Aorta (tissue), 5 donors: ENCODE data around the gene RHBG. TPM values are rescaled to one million over a fixed set of nuclear protein-coding genes. Genes with fewer than 3 reads are reported as not detected.

Source experiments
- ATAC-seq: fragments of 200-7000 bp; cut with Tn5 transposase; one replicate; pipeline ENCODE4 v1.9.1; 2022; ENCODE audit warnings: moderate library complexity; ENCODE audit not compliant: low FRiP score
- DNase-seq, 2 donors: peaks; one replicate each; pipeline ENCODE4 v3.0.0-alpha.2; 2020
- H3K27ac ChIP-seq, 2 donors: one replicate each; pipeline ENCODE4 v1.5.1; 2013; ENCODE audit warnings: low read length in 2 of 2, mild to moderate bottlenecking in 2 of 2, moderate library complexity in 2 of 2, control low read depth in 1 of 2, inconsistent platforms in 1 of 2, low read depth in 1 of 2
- H3K27me3 ChIP-seq, 2 donors: one replicate each; pipeline ENCODE4 v1.6.1; 2013; ENCODE audit warnings: control low read depth in 1 of 2, low read length in 1 of 2, mild to moderate bottlenecking in 1 of 2, moderate library complexity in 1 of 2; ENCODE audit not compliant: insufficient read depth in 2 of 2, control insufficient read depth in 1 of 2
- H3K36me3 ChIP-seq, 2 donors: one replicate each; pipeline ENCODE4 v1.6.1; 2013; ENCODE audit warnings: control low read depth in 1 of 2, low read length in 1 of 2, mild to moderate bottlenecking in 1 of 2; ENCODE audit not compliant: insufficient read depth in 2 of 2, control insufficient read depth in 1 of 2
- H3K4me1 ChIP-seq, 2 donors: one replicate each; pipeline ENCODE4 v1.6.1; 2013; ENCODE audit warnings: low read length in 2 of 2, control low read depth in 1 of 2, mild to moderate bottlenecking in 1 of 2, moderate library complexity in 1 of 2; ENCODE audit not compliant: insufficient read depth in 2 of 2, control insufficient read depth in 1 of 2
- H3K4me3 ChIP-seq, 2 donors: one replicate each; pipeline ENCODE4 v1.5.1; 2013; ENCODE audit warnings: low read length in 2 of 2, control low read depth in 1 of 2, mild to moderate bottlenecking in 1 of 2
- H3K9me3 ChIP-seq: one replicate; pipeline ENCODE4 v1.6.1; 2013; ENCODE audit warnings: mild to moderate bottlenecking, low read length; ENCODE audit not compliant: control insufficient read depth
- WGBS, 2 donors: extraction: QIAGEN DNeasy Blood & Tissue Kit; methylation state at CpG; one replicate each; pipeline ENCODE4 v1.1.7; 2013; 5-methylcytosine and 5-hydroxymethylcytosine counted together
- intact Hi-C, 2 donors: fragments of 100-400 bp; cut with DNase I; formaldehyde crosslinking; loops; one replicate each; pipeline versions ENCODE4 v1.14.2 to v1.15.0; 2022
- polyA plus RNA-seq, 2 donors: library from polyadenylated mRNA; stranded (reverse); fragments of 200-250 nt; gene quantifications; one replicate each; pipeline ENCODE4 v1.2.3, GENCODE V29; 2013
- total RNA-seq, 2 donors: library from RNA; stranded (reverse); fragmentation: NEBNext Ultra II Directional; extraction: Animal tissue kit (Norgen Biotek cat#: 25700); gene quantifications; one replicate each; pipeline ENCODE4 v1.2.1, GENCODE V29; 2021
- donor health status: healthy with polysubstance abuse.
- donor health status: Bipolar disorder and iron deficiency.
- donor health status: DM: no; HTN: no; CAD: no.
- donor health status: DM: no; HTN: no; CAD: no.
- donor health status: DM: yes; HTN: yes; CAD: no.

RHBG gene
- total and polyA plus RNA-seq, 4 donors: not detected

DNA sequence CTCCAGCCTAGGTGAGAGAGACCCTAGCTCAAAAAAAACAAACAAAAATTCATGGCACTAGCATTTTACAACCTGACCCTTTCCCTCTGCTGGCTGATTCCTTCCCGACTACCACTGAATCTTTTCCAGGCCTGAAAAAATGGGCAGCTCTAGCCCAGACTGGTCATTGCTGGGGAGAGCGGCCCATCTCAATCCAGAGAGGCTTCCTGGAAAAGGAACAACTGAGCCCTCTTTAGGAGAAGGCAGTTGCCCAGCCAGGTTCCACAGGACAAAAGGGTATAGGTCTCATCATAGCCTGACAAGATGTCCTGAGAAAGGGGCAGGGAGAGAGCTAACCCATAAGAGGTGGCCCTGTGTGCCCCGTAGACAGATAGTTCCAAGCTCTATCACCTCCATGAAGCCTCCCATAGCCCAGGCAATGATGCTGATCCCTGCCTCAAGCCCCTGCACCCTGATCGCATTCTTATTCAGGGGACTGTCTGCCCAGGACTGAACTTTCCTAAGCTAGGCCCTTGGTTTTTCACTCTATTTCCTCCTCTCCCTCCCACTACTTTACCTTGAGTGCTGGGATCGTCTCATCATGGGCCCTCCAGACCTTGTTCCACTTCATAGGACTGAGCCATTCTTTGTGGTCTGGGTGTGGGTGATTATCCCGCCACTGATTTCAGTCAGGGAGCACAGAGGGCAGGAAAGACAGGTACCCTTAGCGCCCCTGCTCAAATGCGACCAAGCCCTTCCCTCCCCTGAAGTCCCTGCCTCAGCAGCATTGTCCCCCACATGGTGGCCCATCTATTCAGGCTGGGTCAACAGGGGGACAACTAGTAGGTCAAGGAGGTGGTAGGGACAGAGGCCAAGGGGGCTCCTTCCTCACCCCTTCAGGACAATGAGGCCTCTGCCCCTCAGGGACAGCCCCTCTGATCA, 18.2 kb downstream of the RHBG start:
- Histone ChIP-seq H3K36me3 (no peaks in the 10 kb centered on the region), H3K4me3 (no peak overlapping the region), H3K27ac (no peak overlapping the region), H3K4me1 (no peaks in the 10 kb centered on the region), H3K27me3 (peaks cover 0 to 2% of the 10 kb centered on the region in 2 donors), H3K9me3 (no peaks in the 10 kb centered on the region)
- intact Hi-C loops: loop anchor here (2.0 to 10.0 kb wide), 3 partner anchors 58 to 228 kb away; partner anchors contain the start of genes GPATCH4 (in 1 of the 2) and HAPLN2 (in 1 of the 2)
- DNase-seq (no peak), ATAC-seq (no peak)
- WGBS, 2 donors: 95 to 96% methylated on average over 8 of the region's 8 CpGs

DNA sequence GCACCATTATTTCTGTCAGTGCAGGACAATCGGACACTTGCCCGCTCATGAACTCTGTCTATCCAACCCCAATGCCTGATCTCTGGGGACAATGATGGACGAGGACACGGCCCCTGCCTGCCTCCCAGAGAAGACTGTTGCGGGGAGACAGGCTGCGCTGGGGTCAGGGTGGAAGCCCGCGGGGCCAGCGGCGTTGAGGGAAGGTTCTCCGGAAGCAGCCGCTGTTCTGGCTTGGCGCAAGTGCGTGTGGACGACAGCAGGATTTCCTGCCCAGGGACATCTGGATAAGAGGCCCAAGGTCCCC, 18.8 kb downstream of the RHBG start:
- intact Hi-C loops: loop anchor here (2.0 to 10.0 kb wide), 3 partner anchors 57 to 227 kb away; partner anchors contain the start of genes GPATCH4 (in 1 of the 2) and HAPLN2 (in 1 of the 2)
- H3K27ac ChIP-seq: no peak overlapping the region
- no peaks in the 10 kb centered on the region for H3K9me3 ChIP-seq
- H3K36me3 ChIP-seq: no peaks in the 10 kb centered on the region
- no peaks in the 10 kb centered on the region for H3K4me1 ChIP-seq
- ATAC-seq (no peak), DNase-seq (no peak)
- WGBS, 2 donors: 67 to 72% methylated on average over 15 of the region's 15 CpGs
- H3K4me3 ChIP-seq: no peak overlapping the region
- H3K27me3 ChIP-seq: peaks cover 0 to 2% of the 10 kb centered on the region in 2 donors

DNA sequence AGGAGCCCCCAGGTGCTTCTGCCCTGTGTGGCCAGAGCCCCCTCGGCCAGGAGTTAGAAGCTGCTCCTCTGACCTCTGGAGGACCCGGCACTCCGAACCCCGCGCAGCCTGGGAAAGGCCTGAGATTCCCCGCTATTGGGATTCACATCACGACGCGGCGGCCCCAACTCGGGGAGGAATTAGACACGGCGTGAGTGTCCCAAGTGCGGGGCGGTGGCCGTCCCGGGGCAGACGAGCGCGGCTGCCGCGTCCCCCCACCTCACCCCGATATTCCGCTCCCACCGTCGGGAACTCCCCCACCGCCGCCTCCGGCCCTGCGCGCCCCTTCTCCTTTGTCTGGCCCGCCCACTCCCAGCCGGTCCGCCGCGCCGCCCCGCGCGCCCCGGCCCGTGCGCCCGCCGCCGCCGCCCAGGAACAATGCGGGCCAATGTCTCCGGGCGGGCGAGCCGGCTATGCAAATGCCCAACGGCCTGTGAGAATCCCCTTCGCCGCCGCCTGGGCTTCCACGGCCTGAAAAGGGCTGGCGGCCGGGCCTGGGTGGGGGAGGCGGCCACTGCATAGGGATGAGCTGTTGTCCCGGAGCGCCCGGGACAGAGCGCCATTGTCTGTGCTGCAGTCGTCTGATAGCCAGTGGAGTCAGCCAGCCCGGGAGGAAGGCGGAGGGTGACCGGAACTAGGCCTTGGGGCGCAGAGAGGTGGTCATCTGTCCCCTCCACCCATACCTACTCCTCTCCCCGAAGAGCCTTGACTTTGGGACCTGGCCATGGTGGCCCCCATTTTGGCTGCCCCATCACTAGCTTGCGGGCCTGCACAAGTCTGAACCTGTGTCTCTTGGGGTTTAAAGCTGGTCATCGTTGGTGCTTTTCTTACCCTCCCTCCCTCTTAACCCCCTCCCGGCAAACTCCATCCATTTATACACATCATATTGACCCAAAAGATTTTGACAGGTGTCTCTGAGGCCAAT, 19.4 kb downstream of the RHBG start:
- Histone ChIP-seq H3K4me3 (no peak overlapping the region), H3K27me3 (peaks cover 0 to 2% of the 10 kb centered on the region in 2 donors), H3K9me3 (no peaks in the 10 kb centered on the region), H3K27ac (no peak overlapping the region), H3K36me3 (no peaks in the 10 kb centered on the region), H3K4me1 (no peaks in the 10 kb centered on the region)
- DNase-seq (no peak), ATAC-seq (no peak)
- intact Hi-C loops: loop anchor here (10.0 kb wide), 2 partner anchors 216 to 226 kb away; partner anchors contain the start of genes GPATCH4 (in 1 of the 2) and HAPLN2 (in 1 of the 2)
- WGBS, 2 donors: 17 to 22% methylated on average over 66 to 73 of the region's 73 CpGs

DNA sequence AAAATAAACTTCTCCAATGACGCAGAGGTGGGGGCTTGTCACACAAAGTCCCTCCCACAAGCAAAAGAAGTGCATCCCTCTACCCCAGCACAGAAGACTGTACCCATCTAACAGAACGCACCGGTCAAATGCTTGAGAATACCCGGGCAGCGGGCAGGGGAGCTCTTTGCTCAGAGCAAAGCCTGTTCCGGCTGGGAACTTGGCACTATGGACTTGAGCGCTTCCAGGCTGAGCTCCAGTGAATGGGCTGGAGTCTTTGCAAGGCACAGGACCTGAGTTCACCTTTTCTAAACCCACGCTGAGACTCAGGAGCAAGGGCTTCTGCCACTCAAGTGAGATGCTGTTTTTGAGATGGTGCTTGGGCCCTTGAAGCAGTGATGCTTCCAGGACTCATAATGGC, 20.3 kb downstream of the RHBG start:
- ATAC-seq (no peak), DNase-seq (no peak)
- Histone ChIP-seq H3K27ac (no peak overlapping the region), H3K4me1 (no peaks in the 10 kb centered on the region), H3K4me3 (no peak overlapping the region), H3K9me3 (no peaks in the 10 kb centered on the region), H3K36me3 (no peaks in the 10 kb centered on the region), H3K27me3 (peaks cover 0 to 2% of the 10 kb centered on the region in 2 donors)
- WGBS, 2 donors: 94 to 95% methylated on average over 8 of the region's 8 CpGs
- intact Hi-C loops: loop anchor here (10.0 kb wide), 2 partner anchors 215 to 225 kb away; partner anchors contain the start of genes GPATCH4 (in 1 of the 2) and HAPLN2 (in 1 of the 2)

DNA sequence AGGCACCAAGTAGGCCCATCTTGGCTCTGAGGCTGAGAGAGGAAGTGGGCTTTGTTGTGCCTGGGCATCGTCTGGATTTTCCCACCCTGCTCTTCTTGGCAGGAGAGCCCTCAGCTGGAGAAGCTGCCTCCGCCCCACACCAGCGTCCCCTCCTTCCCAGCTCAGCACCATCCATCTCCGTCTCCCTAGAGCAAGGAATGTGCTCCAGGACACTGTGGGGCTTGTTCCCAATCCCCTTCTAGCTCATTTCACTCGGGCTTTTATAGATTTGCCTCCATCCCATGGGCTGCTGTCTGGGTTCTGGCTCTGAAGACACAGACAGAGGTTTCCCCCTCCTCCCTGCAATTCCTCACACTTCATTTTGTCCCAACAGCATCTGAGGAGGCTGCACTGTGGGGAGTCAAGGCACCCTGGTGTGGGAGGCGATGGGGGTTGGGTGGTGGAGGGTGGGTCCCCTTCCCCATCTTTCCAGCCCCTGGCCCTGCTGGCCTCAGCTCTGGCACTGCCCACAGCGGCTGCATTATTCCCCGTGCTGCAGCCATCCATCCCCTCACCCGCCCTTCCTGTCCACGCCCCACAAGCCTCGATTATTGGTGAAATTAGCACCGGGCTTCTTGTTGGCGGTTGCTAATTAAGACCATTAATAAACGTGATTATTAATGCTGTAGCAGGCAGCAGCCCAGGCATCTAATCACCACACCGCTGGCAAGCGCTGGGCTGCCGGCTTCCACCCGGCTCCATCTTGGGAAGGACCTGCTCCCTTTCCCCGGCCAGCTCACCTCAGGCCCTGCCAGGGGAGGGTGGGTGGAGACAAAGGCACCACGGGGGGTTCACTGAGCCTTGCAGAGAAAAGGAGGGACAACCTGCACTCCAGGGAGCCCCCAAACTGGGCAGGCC, 21.7 kb downstream of the RHBG start:
- H3K9me3 ChIP-seq: no peaks in the 10 kb centered on the region
- WGBS, 2 donors: 68 to 71% methylated on average over 19 to 20 of the region's 20 CpGs
- ATAC-seq (no peak), DNase-seq (no peak)
- intact Hi-C loops: no loop called here
- peaks cover 0 to 2% of the 10 kb centered on the region in 2 donors for H3K27me3 ChIP-seq
- H3K36me3 ChIP-seq: no peaks in the 10 kb centered on the region
- no peaks in the 10 kb centered on the region for H3K4me1 ChIP-seq
- no peak overlapping the region for H3K27ac ChIP-seq
- no peak overlapping the region for H3K4me3 ChIP-seq

DNA sequence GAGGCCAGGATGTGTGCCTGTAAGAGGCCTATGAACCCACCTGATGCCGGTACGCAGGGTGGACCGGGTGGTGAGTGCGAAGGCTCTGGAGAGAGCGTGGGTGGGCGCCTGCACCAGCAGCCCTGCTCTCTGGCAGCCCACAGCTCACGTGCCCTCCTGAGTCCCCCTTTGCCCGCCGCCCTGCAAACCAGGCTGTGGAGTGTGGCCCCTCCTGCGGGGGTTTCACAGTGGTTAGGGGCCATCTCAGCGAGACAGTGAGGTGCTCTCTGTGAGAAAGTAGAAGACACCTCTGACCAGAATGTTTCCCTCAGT, 22.3 kb downstream of the RHBG start:
- H3K36me3 ChIP-seq: no peaks in the 10 kb centered on the region
- ATAC-seq: no peak
- peaks cover 0 to 2% of the 10 kb centered on the region in 2 donors for H3K27me3 ChIP-seq
- no peaks in the 10 kb centered on the region for H3K9me3 ChIP-seq
- no peaks in the 10 kb centered on the region for H3K4me1 ChIP-seq
- H3K4me3 ChIP-seq: no peak overlapping the region
- intact Hi-C loops: no loop called here
- WGBS, 2 donors: 91 to 93% methylated on average over 11 of the region's 11 CpGs
- no peak overlapping the region for H3K27ac ChIP-seq
- DNase-seq: no peak

DNA sequence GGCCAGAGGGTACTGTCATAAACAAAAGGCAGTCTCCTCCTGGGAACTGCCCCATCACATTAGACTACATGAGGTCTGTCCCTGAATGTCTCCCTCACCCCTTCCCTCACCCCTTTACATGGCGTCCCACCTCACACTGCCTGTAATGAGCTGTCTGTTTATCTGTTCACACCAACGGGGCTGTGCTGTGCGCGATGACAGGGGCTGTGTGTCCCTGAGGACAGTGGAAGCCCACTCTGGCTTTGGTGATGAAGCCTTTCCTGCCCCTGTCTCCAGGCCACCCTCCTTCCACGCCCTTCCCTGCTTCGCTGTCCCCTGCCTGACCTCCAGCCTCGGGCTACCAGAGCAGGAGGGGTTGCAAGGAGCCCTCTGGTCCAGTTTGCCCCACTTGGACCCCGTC, 22.7 kb downstream of the RHBG start:
- Histone ChIP-seq H3K4me3 (no peak overlapping the region), H3K36me3 (no peaks in the 10 kb centered on the region), H3K4me1 (no peaks in the 10 kb centered on the region), H3K9me3 (no peaks in the 10 kb centered on the region), H3K27me3 (peaks cover 0 to 2% of the 10 kb centered on the region in 2 donors), H3K27ac (no peak overlapping the region)
- DNase-seq (no peak), ATAC-seq (no peak)
- WGBS, 2 donors: 82% methylated on average over 8 of the region's 8 CpGs
- intact Hi-C loops: no loop called here

DNA sequence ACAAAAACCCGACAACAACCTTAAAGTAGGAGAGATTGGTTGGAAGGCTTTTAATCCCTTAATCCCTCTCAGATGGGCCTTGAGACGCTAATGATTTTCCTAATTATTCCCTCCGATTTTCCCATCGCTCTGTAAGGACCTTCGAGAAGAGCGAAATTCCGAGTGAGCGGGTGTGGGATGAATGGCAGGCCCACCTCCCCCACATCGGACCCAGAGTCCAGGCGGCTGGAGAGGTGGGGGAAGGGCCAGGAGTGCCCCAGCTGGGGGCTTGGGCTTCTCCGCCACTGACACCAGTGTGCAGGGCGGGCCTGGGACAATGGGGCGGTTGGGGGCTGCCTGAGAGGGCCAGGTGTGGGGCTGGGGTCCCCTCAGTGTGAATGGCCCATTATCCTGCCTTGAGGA, 23.4 kb downstream of the RHBG start:
- no peak overlapping the region for H3K4me3 ChIP-seq
- H3K27ac ChIP-seq: no peak overlapping the region
- no peaks in the 10 kb centered on the region for H3K4me1 ChIP-seq
- ATAC-seq: no peak
- no peaks in the 10 kb centered on the region for H3K36me3 ChIP-seq
- no peaks in the 10 kb centered on the region for H3K9me3 ChIP-seq
- 91 to 93% methylated on average over 13 of the region's 13 CpGs for WGBS, 2 donors
- peaks cover 0 to 2% of the 10 kb centered on the region in 2 donors for H3K27me3 ChIP-seq
- intact Hi-C loops: no loop called here
- no peak for DNase-seq
